HepG2 (cell line): ENCODE data around the gene COQ5.

Experiments
- CHD4 ChIP-seq: fragments of 200-600 bp; sonication (generic); IDR thresholded peaks from 2 replicates; pipeline ENCODE4 v1.7.0; 2017; ENCODE audit warnings: mild to moderate bottlenecking, low read length, borderline replicate concordance
- CTCF ChIP-seq: sonication (generic); formaldehyde crosslinking; IDR thresholded peaks from 2 replicates; pipeline ENCODE4 v1.5.0; 2020; ENCODE audit warnings: mild to moderate bottlenecking, missing genetic modification reagents, moderate library complexity
- ELK4 ChIP-seq: sonication (generic); formaldehyde crosslinking; IDR thresholded peaks from 2 replicates; pipeline ENCODE4 v1.9.0; 2021; ENCODE audit warnings: missing genetic modification reagents, borderline replicate concordance
- EZH2 ChIP-seq: conservative IDR thresholded peaks from 2 replicates; pipeline ENCODE4 v1.6.1; 2012; ENCODE audit warnings: mild to moderate bottlenecking, low read depth, low read length, moderate library complexity
- HDAC6 ChIP-seq: fragments of 200-600 bp; sonication (generic); IDR thresholded peaks from 2 replicates; pipeline ENCODE4 v1.7.0; 2017; ENCODE audit warnings: mild to moderate bottlenecking, antibody characterized with exemption, low read length, low read depth
- NBN ChIP-seq: fragments of 450-650 bp; conservative IDR thresholded peaks from 2 replicates; pipeline ENCODE4 v1.6.1; 2017
- NR2C2 ChIP-seq: sonication (generic); formaldehyde crosslinking; IDR thresholded peaks from 2 replicates; pipeline ENCODE4 v1.4.0; 2020; ENCODE audit warnings: missing genetic modification reagents, mild to moderate bottlenecking, moderate library complexity, borderline replicate concordance
- POLR2A ChIP-seq, 2 experiments: IDR thresholded peaks; 2 replicates each; pipeline ENCODE4 v1.6.1; 2011; ENCODE audit warnings: low read depth in 2 of 2, low read length in 2 of 2, mild to moderate bottlenecking in 1 of 2, moderate library complexity in 1 of 2; ENCODE audit not compliant: insufficient read depth in 1 of 2
- RAD21 ChIP-seq: fragments of 450-650 bp; formaldehyde crosslinking; IDR thresholded peaks from 2 replicates; pipeline ENCODE4 v1.5.0; 2020; ENCODE audit warnings: mild to moderate bottlenecking
- SRY ChIP-seq: sonication (generic); formaldehyde crosslinking; IDR thresholded peaks from 2 replicates; pipeline ENCODE4 v1.8.0; 2022; ENCODE audit warnings: mild to moderate bottlenecking, missing genetic modification reagents
- ZNF382 ChIP-seq: sonication (generic); formaldehyde crosslinking; IDR thresholded peaks from 2 replicates; pipeline ENCODE4 v1.5.0; 2020; ENCODE audit warnings: missing genetic modification reagents, mild to moderate bottlenecking, borderline replicate concordance

- TF ChIP-seq CHD4 (no peak), ZNF382 (no peak), NBN (no peak), CTCF (CRISPR knock-in tag) (no peak), POLR2A (IDR thresholded peaks at IDR 0.05; ENCODE audit: insufficient read depth in 1 of 2, low read depth in 2 of 2, low read length in 2 of 2) (no peak; a peak in 1 of 4 replicates), SRY (CRISPR knock-in tag) (no peak), EZH2 (no peak), NR2C2 (no peak), HDAC6 (no peak), RAD21 (CRISPR knock-in tag) (no peak), ELK4 (CRISPR knock-in tag) (no peak)
These were observed 31.3 kb downstream of the COQ5 start for GRCh38 chr12:120497524-120498150.
